ENCODE measurements around the gene SLC41A3. TPM values are rescaled to one million over a fixed set of nuclear protein-coding genes. Genes with fewer than 3 reads are reported as not detected.
"Not testable (repeated sequence)": the region's sequence is repeated elsewhere in the genome, so short reads cannot be mapped to it uniquely, and the experiment has no call there.

The SLC41A3 gene
- total RNA-seq, 1 donor from 2014 or later: 45.7 TPM

DNA sequence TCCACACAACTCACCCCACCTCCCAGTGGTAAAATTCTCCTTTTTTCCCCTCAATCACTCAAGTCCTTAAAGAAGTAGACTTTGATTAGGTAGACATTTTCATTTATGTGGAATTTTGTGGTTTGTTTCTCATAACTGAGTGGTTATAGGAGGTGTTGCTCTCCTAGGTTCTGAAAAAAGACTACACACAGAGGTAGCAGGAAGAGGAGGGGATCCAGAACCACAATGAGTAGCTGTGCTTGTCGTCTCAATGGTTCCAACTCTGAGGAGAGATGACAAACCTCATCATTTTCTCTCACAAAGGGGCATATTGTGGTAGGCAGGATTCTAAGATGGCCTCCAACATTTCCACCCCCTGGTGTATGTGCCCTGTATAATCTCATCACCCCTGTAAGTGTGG lies 120.1 kb downstream of the SLC41A3 start:
- DNase-seq (ENCODE audit: extremely low read depth, low read depth, low spot score): not testable (repeated sequence)

DNA sequence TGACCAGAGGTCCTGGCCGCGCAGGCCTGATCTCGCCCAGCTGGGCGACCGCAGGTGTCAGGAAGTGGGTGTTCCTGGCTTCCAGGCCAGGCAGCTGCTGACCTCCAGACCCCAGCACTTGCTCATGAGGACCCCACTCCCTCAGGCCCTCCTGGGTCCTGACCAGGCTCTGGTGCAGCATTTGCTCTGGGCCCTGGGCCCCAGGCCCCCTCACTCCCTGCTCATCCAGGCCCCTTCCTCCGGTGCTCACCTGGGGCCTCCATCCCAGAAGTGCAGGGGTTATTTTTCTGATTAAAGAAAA lies 122.7 kb downstream of the SLC41A3 start:
- no peak for DNase-seq (ENCODE audit: extremely low read depth, low read depth, low spot score)

DNA sequence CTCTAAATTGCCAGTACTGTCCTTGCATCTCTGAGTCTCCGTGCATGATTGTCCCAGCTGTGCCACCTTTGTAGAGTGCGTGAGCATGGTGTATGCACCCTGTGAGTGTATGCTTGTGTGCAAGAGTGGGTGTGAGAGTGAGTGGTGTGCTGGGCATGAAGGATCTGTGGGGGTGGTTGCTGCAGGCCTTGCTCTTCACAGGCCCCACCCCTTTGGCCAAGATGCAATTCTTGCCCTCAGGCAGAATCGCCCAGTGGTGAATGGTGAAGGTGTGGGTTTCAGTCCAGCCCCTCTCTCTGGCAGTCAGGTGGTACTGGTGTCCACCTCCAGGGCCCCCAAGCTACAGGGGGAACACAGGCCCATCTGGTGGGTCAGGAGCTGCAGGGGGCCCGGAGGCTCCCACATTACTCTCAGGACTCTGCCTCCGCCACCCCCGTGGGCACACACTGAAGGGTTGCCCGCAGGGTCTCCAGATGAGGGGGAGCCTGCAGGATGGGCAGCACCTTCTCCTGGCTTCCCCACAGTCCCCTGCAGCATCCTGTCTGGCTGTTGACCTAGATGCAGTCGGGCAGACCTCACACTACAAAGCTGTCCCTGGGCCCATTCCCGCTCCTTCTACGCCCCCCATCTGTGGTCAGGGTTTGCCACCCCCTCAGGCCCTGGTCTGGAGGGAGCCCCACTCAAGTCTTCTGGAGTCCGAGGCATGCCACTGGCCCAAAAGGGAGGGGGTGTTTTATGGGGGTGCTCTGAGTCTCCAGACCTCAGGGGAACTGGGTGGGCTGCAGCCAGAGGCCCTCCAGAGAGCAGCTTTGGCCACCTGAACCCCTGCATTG lies 123.3 kb downstream of the SLC41A3 start:
- DNase-seq (ENCODE audit: extremely low read depth, low read depth, low spot score): no peak

DNA sequence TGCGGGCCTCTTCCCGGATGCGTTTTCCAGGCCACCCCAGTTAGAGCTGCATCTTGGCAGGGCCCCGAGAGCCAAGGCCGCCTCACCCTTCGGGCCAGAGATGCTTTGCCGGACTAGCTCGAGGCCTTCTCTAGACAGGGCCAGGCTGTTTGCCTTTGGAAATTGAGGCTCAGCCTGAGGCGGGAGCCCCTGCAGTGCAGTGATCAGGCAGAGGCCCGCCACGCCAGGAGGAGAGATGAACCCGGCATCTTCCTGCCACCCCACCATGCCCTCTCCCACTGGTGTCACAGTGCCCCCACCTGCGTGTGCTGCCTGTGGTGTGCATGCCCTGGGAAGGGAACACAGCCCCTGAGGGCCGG lies 123.9 kb downstream of the SLC41A3 start:
- no peak for DNase-seq (ENCODE audit: extremely low read depth, low read depth, low spot score)

DNA sequence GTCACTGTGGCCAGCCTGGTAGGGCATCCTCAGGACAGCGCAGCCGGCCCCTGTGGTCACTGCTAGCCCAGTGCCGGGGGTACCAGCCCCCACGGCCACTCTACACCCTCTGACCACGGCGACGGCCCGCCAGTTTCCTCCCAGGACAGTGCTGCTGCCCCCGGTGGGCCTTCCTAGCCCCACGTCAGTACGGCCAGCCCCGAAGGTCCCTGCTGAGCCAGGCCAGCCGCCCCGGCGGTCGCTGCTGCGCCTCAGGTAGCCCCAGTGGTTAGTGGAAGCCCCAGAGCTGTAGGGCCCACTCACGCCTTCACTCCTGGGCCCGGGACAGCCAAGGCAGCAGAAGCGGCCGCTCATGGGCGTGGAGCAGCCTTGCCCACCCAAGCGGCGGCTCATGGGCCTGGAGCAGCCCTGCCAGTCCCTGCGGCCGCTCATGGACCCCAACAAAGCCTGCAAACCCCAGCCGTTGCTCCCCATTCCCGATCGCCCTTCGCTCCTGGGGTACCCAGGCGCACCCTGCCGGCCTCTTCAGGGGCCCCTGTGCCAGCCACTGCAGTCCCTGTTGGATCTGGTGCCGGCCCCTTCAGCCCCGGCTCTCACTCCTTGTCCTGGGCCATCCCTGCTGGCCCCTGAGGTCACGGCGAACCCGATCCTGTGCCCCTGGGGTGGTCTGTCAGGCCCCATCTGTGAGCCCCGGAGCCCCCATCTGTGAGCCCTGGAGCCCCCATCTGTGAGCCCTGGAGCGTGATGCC lies 124.4 kb downstream of the SLC41A3 start:
- no peak for DNase-seq (ENCODE audit: extremely low read depth, low read depth, low spot score)

DNA sequence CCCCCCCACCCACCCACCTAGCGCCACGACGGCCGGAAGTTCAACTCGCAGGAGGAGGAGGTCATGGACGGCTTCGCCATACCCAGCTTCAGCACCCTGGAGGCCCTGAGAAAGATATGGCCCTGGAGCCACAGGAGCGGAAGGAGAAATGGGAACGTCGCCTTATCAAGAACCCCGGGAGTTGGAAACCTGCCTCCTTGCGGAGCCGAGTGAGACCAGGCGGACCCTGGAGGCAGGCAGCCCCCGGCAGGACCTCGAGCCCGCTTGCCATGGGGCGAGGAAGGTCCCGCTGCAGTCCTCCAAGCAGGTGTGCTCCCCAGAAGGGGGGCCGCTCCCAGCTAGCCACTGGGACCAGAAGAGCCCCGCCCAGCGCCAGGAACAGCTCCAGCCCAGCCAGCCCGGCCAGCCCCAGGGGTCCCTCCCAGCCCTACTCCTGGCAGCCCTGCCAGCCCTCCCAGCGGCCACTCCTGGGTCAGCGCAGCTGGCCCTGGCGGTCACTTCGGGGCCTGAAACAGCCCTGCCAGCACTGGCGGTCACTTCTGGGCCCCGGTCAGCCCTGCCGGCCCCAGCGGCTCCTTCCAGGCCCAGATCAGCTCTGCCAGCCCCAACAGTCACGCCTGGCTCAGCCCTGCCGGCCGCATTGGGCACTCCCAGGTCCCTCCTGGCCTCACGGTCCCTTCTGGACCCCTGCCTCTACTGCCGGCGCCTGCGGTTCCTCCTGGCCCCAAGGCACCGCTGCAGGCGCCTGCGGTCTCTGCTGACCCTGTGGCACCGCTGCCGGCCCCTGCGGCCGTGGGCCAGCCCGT lies 125.2 kb downstream of the SLC41A3 start:
- no peak for DNase-seq (ENCODE audit: extremely low read depth, low read depth, low spot score)

DNA sequence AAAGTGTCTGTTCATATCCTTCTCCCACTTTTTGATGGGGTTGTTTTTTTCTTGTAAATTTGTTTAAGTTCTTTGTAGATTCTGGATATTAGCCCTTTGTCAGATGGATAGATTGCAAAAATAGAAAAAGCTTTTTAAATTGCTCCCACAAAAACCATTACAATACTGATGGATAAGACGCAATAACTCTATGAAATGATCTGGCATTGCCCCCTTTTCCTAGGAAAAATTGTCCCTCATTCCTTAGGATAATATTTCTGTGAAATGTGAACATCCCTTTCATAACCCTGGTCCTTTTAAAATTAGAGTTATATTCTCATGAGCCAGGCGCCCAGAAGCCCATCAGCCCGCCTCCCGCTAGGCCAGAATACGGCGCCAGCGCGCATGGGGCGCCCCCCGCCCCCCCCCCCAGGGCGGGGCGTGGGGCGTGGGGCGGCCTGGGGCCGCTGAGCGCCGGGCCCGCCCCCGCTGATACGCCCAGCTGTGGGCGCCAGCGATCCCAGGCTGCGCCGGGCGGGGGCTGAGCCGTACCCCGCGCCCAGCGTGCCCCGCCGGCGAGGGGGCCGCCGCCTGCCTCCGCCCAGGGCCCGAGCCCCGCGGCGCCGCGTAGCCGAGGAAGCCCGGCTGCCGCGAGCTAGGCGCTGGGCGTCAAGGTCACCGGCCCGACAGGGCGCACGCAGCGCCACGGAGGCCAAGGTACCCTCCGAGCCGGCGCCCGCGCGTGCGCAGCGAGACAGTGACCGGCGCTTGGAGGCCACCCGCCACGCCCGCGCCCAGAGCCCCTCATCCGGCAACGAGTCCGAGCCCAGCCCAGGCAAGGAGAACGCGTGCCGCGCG lies 126.0 kb downstream of the SLC41A3 start:
- no peak for DNase-seq (ENCODE audit: extremely low read depth, low read depth, low spot score)

DNA sequence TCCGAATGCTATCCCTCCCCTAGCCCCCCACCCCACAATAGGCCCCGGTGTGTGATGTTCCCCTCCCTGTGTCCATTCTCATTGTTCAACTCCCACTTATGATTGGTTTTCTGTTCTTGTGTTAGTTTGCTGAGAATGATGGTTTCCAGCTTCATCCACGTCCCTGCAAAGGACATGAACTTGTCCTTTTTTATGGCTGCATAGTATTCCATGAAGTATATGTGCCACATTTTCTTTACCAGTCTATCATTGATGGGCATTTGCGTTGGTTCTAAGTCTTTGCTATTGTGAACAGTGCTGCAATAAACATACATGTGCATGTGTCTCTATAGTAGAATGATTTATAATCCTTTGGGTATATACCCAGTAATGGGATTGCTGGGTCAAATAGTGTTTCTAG lies 126.9 kb downstream of the SLC41A3 start:
- not testable (repeated sequence) for DNase-seq (ENCODE audit: extremely low read depth, low read depth, low spot score)

Other genes with a start within 250 kb of the SLC41A3 start
- gene ROPN1B, start 114.9 kb downstream of the SLC41A3 start, total RNA-seq: not detected in 2 replicates
- not detected in 2 replicates for gene ALDH1L1, start 96.5 kb upstream of the SLC41A3 start, total RNA-seq

All from glomerular endothelial cell (primary cell).